Measurements from ENCODE around the gene BICDL2. TPM values are rescaled to one million over a fixed set of nuclear protein-coding genes. Genes with fewer than 3 reads are reported as not detected.
"Not testable (repeated sequence)": the region's sequence is repeated elsewhere in the genome, so short reads cannot be mapped to it uniquely, and the experiment has no call there.

BICDL2 gene
- total and polyA plus RNA-seq, 2 of the 4 experiments (the other 2 are of a cell fraction): 0.17 to 0.18 TPM

DNA sequence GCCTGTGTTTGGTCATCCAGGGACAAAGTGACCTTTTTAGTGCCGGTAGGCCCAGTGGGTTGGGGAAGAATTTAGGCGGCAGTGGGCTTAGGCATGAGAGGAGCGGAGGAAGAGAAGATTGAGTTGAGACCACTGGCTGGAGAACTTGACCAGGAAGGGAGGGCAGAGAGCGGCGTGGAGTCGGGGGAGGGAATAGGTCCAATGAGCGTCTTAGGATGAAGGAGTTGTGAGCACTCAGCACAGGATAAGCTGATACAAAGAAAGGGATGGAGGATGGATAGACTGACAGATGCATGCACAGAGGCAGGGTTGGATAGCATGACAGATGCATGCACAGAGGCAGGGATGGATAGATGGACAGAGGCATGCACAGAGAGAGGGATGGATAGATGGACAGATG is 36.7 kb upstream of the BICDL2 start:
- no peak overlapping the region for H3K9ac ChIP-seq (ENCODE audit: low read depth, low read length)

GRCh38 chr16:3072576-3073263 is 36.0 kb upstream of the BICDL2 start:
- H3K36me3 ChIP-seq (ENCODE audit: control insufficient read depth, insufficient read depth, low read length); H4K8ac ChIP-seq (ENCODE audit: low read depth in 2 of 2, low read length in 2 of 2); H3K79me1 ChIP-seq (ENCODE audit: low read depth in 1 of 2, low read length in 2 of 2); intact Hi-C loops (cut with micrococcal nuclease); dilution Hi-C loops (cut with HindIII; ENCODE audit: low sequenced_read_pairs, unreplicated experiment); BruUV-seq (replicated peaks); H3K9me3 ChIP-seq (ENCODE audit: control insufficient read depth, insufficient read depth, low read length); H2BK120ac ChIP-seq (ENCODE audit: low read depth, low read length); H3K23ac ChIP-seq (ENCODE audit: low read depth, low read length); H3K4me1 ChIP-seq (ENCODE audit: control insufficient read depth, insufficient read depth, low read length); H2BK15ac ChIP-seq (ENCODE audit: low read depth, low read length); H3K27ac ChIP-seq (ENCODE audit: insufficient read depth, low read length); H4K91ac ChIP-seq (ENCODE audit: insufficient read depth, low read depth, low read length); H2AK5ac ChIP-seq (ENCODE audit: low read depth, low read length); POLR2A ChIA-PET (ENCODE audit: unreplicated experiment); H2BK5ac ChIP-seq (ENCODE audit: low read depth, low read length, poor library complexity, severe bottlenecking); H3K18ac ChIP-seq (ENCODE audit: low read depth, low read length); H3K56ac ChIP-seq (ENCODE audit: extremely low read depth, insufficient read depth, low read length); H4K5ac ChIP-seq (ENCODE audit: low read depth, low read length); H3K9ac ChIP-seq (ENCODE audit: low read depth, low read length); H2AFZ ChIP-seq (replicated peaks; ENCODE audit: low read length, poor library complexity); H3K14ac ChIP-seq (replicated peaks; ENCODE audit: low read depth, low read length); H2BK20ac ChIP-seq (ENCODE audit: low read depth, low read length); ATAC-seq (ENCODE audit: low read depth); H2AK9ac ChIP-seq (replicated peaks; ENCODE audit: low read depth, low read length, poor library complexity); H4K20me1 ChIP-seq (ENCODE audit: insufficient read depth, low read length); H3K4me2 ChIP-seq (ENCODE audit: low read depth, low read length); in situ Hi-C loops (cut with MboI; ENCODE audit: low sequenced_read_pairs); H3K9me1 ChIP-seq (ENCODE audit: insufficient read depth, low read length); H3K4me3 ChIP-seq (ENCODE audit: insufficient read depth, low read depth, low read length); DNase-seq; CTCF ChIA-PET; H3K4ac ChIP-seq (ENCODE audit: low read depth, low read length): not testable (repeated sequence)
- H3K27me3 ChIP-seq (ENCODE audit: control insufficient read depth, insufficient read depth, low read length): peaks cover 41% of the 10 kb centered on the region
- WGBS, 2 experiments (ENCODE audit: extremely low coverage in 2 of 2, insufficient read length in 1 of 2): no CpG with 5 or more reads among the region's 18 CpGs

More for the DNA sequence above, 36.7 kb upstream of the BICDL2 start:
- BruUV-seq (replicated peaks): no TSS peak
- ATAC-seq (ENCODE audit: low read depth) (no peak), DNase-seq (no peak)
- Histone ChIP-seq H3K36me3 (ENCODE audit: control insufficient read depth, insufficient read depth, low read length) (no peaks in the 10 kb centered on the region), H3K27ac (ENCODE audit: insufficient read depth, low read length) (no peak overlapping the region), H3K9me1 (ENCODE audit: insufficient read depth, low read length) (peaks cover 6% of the 10 kb centered on the region; the same call in 1 of the 2 replicates), H3K9me3 (ENCODE audit: control insufficient read depth, insufficient read depth, low read length) (no peaks in the 10 kb centered on the region), H3K4me3 (ENCODE audit: insufficient read depth, low read depth, low read length) (no peak overlapping the region), H3K27me3 (ENCODE audit: control insufficient read depth, insufficient read depth, low read length) (peaks cover 42% of the 10 kb centered on the region), H2BK120ac (ENCODE audit: low read depth, low read length) (no peak overlapping the region), H3K56ac (ENCODE audit: extremely low read depth, insufficient read depth, low read length) (no peak overlapping the region), H3K4me2 (ENCODE audit: low read depth, low read length) (no peak overlapping the region), H3K4me1 (ENCODE audit: control insufficient read depth, insufficient read depth, low read length) (no peaks in the 10 kb centered on the region), H3K23ac (ENCODE audit: low read depth, low read length) (no peak overlapping the region), H2AFZ (replicated peaks; ENCODE audit: low read length, poor library complexity) (no peak overlapping the region), H3K79me1 (ENCODE audit: low read depth in 1 of 2, low read length in 2 of 2) (no peaks in the 10 kb centered on the region), H2BK5ac (ENCODE audit: low read depth, low read length, poor library complexity, severe bottlenecking) (no peak overlapping the region), H2BK15ac (ENCODE audit: low read depth, low read length) (no peak overlapping the region), H3K14ac (replicated peaks; ENCODE audit: low read depth, low read length) (no peak overlapping the region), H2BK20ac (ENCODE audit: low read depth, low read length) (no peak overlapping the region), H3K4ac (ENCODE audit: low read depth, low read length) (no peak overlapping the region), H4K91ac (ENCODE audit: insufficient read depth, low read depth, low read length) (no peak overlapping the region), H3K18ac (ENCODE audit: low read depth, low read length) (no peak overlapping the region), H2AK9ac (replicated peaks; ENCODE audit: low read depth, low read length, poor library complexity) (no peak overlapping the region), H4K5ac (ENCODE audit: low read depth, low read length) (no peak overlapping the region), H2AK5ac (ENCODE audit: low read depth, low read length) (no peak overlapping the region), H4K8ac (ENCODE audit: low read depth in 2 of 2, low read length in 2 of 2) (no peak overlapping the region), H4K20me1 (ENCODE audit: insufficient read depth, low read length) (no peaks in the 10 kb centered on the region)
- dilution Hi-C loops (cut with HindIII; ENCODE audit: low sequenced_read_pairs, unreplicated experiment): no loop called here
- ChIA-PET CTCF (no interaction called here), POLR2A (ENCODE audit: unreplicated experiment) (no interaction called here)
- intact Hi-C loops (cut with micrococcal nuclease): no loop called here
- in situ Hi-C loops (cut with MboI; ENCODE audit: low sequenced_read_pairs): no loop called here
- 86% methylated on average over 7 of the region's 7 CpGs; no CpG with 5 or more reads in 1 of the 2 experiments for WGBS, 2 experiments (ENCODE audit: extremely low coverage in 2 of 2, insufficient read length in 1 of 2)
- TF ChIP-seq SMC3 (IDR thresholded peaks at IDR 0.05; ENCODE audit: low read depth, low read length): no peak
- no peak for TF ChIP-seq FOS (IDR thresholded peaks at IDR 0.05; ENCODE audit: low read depth, low read length)
- no peak for TF ChIP-seq CEBPB (IDR thresholded peaks at IDR 0.05; ENCODE audit: low read depth, low read length)
- TF ChIP-seq MXI1 (IDR thresholded peaks at IDR 0.05; ENCODE audit: borderline replicate concordance, low read depth, low read length): no peak
- TF ChIP-seq, protein P1, sequence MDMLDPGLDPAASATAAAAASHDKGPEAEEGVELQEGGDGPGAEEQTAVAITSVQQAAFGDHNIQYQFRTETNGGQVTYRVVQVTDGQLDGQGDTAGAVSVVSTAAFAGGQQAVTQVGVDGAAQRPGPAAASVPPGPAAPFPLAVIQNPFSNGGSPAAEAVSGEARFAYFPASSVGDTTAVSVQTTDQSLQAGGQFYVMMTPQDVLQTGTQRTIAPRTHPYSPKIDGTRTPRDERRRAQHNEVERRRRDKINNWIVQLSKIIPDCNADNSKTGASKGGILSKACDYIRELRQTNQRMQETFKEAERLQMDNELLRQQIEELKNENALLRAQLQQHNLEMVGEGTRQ (IDR thresholded peaks at IDR 0.05; ENCODE audit: low read depth, low read length): no peak
- no peak for TF ChIP-seq BHLHE40 (IDR thresholded peaks at IDR 0.05; ENCODE audit: low read depth, low read length)
- TF ChIP-seq POLR2A (IDR thresholded peaks at IDR 0.05; ENCODE audit: low read depth, low read length): no peak
- no peak for TF ChIP-seq NFE2L2 (IDR thresholded peaks at IDR 0.05; ENCODE audit: low read depth, low read length)
- no peak for TF ChIP-seq RAD21 (IDR thresholded peaks at IDR 0.05; ENCODE audit: low read length)

Data from IMR-90 (cell line).